PC-9 (cell line): ENCODE data around the gene CACNA1I.

ENCODE experiments used
- EZH2 ChIP-seq: fragments of 200-600 bp; sonication (generic); IDR thresholded peaks from 2 replicates; pipeline ENCODE4 v1.8.0; 2017; ENCODE audit warnings: antibody characterized with exemption, low read depth
- TF ChIP-seq, protein P1 (sequence below): fragments of 200-600 bp; sonication (generic); conservative IDR thresholded peaks from 2 replicates; pipeline ENCODE4 v1.6.1; 2017; ENCODE audit warnings: mixed run types, antibody characterized with exemption, mild to moderate bottlenecking, moderate library complexity

DNA sequence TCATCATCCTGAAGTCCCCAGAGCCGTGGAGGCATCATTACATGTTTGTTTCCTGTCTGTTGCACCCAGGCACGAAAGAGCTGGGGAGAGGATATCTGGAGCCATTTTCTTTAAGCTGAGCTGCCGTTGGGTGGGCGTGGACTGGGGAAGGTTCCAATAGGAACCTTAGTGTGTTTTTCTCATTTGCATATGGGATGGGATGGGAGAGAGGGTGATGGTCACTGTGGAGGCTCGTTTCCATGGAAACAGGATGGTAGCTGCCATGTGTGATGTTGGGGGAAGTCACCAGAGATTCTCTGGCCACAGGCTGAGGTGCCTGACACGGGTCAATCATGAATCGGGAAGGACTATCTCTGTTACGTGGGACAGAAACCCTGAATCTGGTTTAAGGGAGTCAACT, 39.7 kb downstream of the CACNA1I start:
- TF ChIP-seq, protein P1, sequence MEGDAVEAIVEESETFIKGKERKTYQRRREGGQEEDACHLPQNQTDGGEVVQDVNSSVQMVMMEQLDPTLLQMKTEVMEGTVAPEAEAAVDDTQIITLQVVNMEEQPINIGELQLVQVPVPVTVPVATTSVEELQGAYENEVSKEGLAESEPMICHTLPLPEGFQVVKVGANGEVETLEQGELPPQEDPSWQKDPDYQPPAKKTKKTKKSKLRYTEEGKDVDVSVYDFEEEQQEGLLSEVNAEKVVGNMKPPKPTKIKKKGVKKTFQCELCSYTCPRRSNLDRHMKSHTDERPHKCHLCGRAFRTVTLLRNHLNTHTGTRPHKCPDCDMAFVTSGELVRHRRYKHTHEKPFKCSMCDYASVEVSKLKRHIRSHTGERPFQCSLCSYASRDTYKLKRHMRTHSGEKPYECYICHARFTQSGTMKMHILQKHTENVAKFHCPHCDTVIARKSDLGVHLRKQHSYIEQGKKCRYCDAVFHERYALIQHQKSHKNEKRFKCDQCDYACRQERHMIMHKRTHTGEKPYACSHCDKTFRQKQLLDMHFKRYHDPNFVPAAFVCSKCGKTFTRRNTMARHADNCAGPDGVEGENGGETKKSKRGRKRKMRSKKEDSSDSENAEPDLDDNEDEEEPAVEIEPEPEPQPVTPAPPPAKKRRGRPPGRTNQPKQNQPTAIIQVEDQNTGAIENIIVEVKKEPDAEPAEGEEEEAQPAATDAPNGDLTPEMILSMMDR, result no peak
- no peak for TF ChIP-seq EZH2
